Measurements from ENCODE around the gene BANP.
"Not testable (repeated sequence)": the region's sequence is repeated elsewhere in the genome, so short reads cannot be mapped to it uniquely, and the experiment has no call there.

Gene BANP

GRCh38 chr16:87979911-87980630 lies 28.8 kb downstream of the BANP start:
- H3K23ac ChIP-seq (ENCODE audit: low read length); H3K18ac ChIP-seq (ENCODE audit: low read length); H4K8ac ChIP-seq (ENCODE audit: low read depth, low read length); H3K4me2 ChIP-seq (ENCODE audit: low read length); H3K27ac ChIP-seq (ENCODE audit: low read depth, low read length); H2BK5ac ChIP-seq (ENCODE audit: low read length); H2BK120ac ChIP-seq (ENCODE audit: low read depth, low read length); DNase-seq; H2BK15ac ChIP-seq (replicated peaks; ENCODE audit: low read depth); H3K79me1 ChIP-seq (ENCODE audit: low read length); H4K5ac ChIP-seq (ENCODE audit: low read length); H3K27me3 ChIP-seq (ENCODE audit: insufficient read depth, low read length, poor library complexity); H3K36me3 ChIP-seq (ENCODE audit: control insufficient read depth, insufficient read depth, low read length); H3K4me1 ChIP-seq (ENCODE audit: control insufficient read depth, low read depth, low read length); H3K4ac ChIP-seq (ENCODE audit: low read depth, low read length); H3K9ac ChIP-seq (ENCODE audit: low read length); H2AK5ac ChIP-seq (ENCODE audit: low read length); H3K56ac ChIP-seq (ENCODE audit: low read length); H3K79me2 ChIP-seq (ENCODE audit: control insufficient read depth, insufficient read depth, low read length); H3K4me3 ChIP-seq (ENCODE audit: low read length): not testable (repeated sequence)
- no CpG with 5 or more reads among the region's 12 CpGs for WGBS (ENCODE audit: extremely low coverage, insufficient coverage, low lambda C conversion rate)

GRCh38 chr16:87981376-87981775 lies 30.1 kb downstream of the BANP start:
- H3K27ac ChIP-seq (ENCODE audit: low read depth, low read length); H3K36me3 ChIP-seq (ENCODE audit: control insufficient read depth, insufficient read depth, low read length); H2BK15ac ChIP-seq (replicated peaks; ENCODE audit: low read depth); H3K4me1 ChIP-seq (ENCODE audit: control insufficient read depth, low read depth, low read length); H2AK5ac ChIP-seq (ENCODE audit: low read length); DNase-seq; H3K4me2 ChIP-seq (ENCODE audit: low read length); H3K18ac ChIP-seq (ENCODE audit: low read length); H3K23ac ChIP-seq (ENCODE audit: low read length); H2BK120ac ChIP-seq (ENCODE audit: low read depth, low read length); H3K4me3 ChIP-seq (ENCODE audit: low read length); H3K79me1 ChIP-seq (ENCODE audit: low read length); H3K27me3 ChIP-seq (ENCODE audit: insufficient read depth, low read length, poor library complexity); H3K79me2 ChIP-seq (ENCODE audit: control insufficient read depth, insufficient read depth, low read length); H4K8ac ChIP-seq (ENCODE audit: low read depth, low read length); H2BK5ac ChIP-seq (ENCODE audit: low read length); H3K56ac ChIP-seq (ENCODE audit: low read length); H3K9ac ChIP-seq (ENCODE audit: low read length); H3K4ac ChIP-seq (ENCODE audit: low read depth, low read length); H4K5ac ChIP-seq (ENCODE audit: low read length): not testable (repeated sequence)
- WGBS (ENCODE audit: extremely low coverage, insufficient coverage, low lambda C conversion rate), result no CpG with 5 or more reads among the region's 4 CpGs

DNA sequence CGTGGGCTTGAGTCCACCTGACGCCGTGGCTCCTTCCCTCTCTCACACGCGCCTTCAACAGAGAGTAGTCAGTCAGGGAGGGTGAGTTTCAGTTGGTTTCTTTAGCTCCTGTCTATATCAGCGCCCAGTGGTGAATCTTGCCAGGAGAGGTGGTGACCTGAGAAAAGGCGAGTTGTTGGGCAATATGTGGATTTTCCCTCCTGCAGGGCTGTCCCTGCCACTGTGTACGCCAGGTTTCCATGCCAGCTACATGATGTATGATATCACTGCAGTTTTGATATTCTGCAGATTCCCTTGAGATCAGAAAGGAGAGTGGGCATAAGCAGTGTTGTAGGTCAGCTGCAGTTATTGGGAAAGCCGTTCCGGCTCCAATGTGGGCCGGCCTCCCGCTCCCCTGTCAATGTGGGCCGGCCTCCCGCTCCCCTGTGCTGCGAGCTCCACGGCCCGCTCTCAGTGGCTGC lies 31.4 kb downstream of the BANP start:
- Histone ChIP-seq H3K4ac (ENCODE audit: low read depth, low read length) (no peak overlapping the region), H3K36me3 (ENCODE audit: control insufficient read depth, insufficient read depth, low read length) (no peaks in the 10 kb centered on the region), H4K5ac (ENCODE audit: low read length) (no peak overlapping the region), H2BK5ac (ENCODE audit: low read length) (no peak overlapping the region), H3K18ac (ENCODE audit: low read length) (no peak overlapping the region), H3K27me3 (ENCODE audit: insufficient read depth, low read length, poor library complexity) (no peaks in the 10 kb centered on the region), H3K4me1 (ENCODE audit: control insufficient read depth, low read depth, low read length) (no peaks in the 10 kb centered on the region), H2AK5ac (ENCODE audit: low read length) (no peak overlapping the region), H3K79me1 (ENCODE audit: low read length) (no peaks in the 10 kb centered on the region), H3K79me2 (ENCODE audit: control insufficient read depth, insufficient read depth, low read length) (no peaks in the 10 kb centered on the region), H3K4me3 (ENCODE audit: low read length) (no peak overlapping the region), H3K27ac (ENCODE audit: low read depth, low read length) (no peak overlapping the region), H2BK15ac (replicated peaks; ENCODE audit: low read depth) (no peak overlapping the region), H3K23ac (ENCODE audit: low read length) (no peak overlapping the region), H3K56ac (ENCODE audit: low read length) (no peak overlapping the region), H4K8ac (ENCODE audit: low read depth, low read length) (no peak overlapping the region), H2BK120ac (ENCODE audit: low read depth, low read length) (no peak overlapping the region), H3K9ac (ENCODE audit: low read length) (no peak overlapping the region), H3K4me2 (ENCODE audit: low read length) (no peak overlapping the region)
- no CpG with 5 or more reads among the region's 17 CpGs for WGBS (ENCODE audit: extremely low coverage, insufficient coverage, low lambda C conversion rate)
- DNase-seq, result no peak

DNA sequence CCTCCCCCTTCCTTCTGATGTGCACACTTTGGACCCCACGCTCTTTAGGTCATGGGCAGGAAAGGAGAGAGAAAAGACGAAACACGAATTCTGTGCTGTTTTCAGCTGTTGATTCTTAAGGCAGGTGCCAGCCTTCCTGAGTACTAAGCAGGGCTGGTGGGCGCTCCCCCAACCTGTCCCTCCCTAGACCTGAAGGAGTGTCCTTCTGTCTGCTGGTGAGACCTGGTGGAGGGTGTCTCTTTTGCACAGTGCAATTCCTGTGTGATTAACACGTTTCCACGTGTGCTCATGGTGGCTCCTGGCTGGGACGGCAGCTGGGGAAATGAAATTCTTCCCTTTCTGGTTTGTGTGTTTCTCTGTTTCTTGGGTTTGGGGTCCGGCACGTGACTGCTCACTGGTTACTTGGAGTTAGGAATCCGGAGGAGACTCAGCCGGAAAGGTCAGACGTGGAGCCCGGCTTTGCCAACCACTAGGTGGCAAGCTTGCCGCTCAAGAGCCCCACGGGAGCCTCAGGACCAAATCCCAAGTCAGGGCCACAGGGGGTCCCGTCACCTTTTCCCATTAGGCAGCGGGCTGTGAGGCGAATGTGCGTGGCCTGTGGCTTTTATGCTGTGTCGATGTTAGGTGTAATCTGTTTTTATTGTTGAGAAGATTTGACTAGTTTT lies 32.0 kb downstream of the BANP start:
- H3K4me2 ChIP-seq (ENCODE audit: low read length); H3K79me2 ChIP-seq (ENCODE audit: control insufficient read depth, insufficient read depth, low read length); H2AK5ac ChIP-seq (ENCODE audit: low read length); H3K4ac ChIP-seq (ENCODE audit: low read depth, low read length); H4K8ac ChIP-seq (ENCODE audit: low read depth, low read length); H3K79me1 ChIP-seq (ENCODE audit: low read length); H3K18ac ChIP-seq (ENCODE audit: low read length); H2BK5ac ChIP-seq (ENCODE audit: low read length); H3K27me3 ChIP-seq (ENCODE audit: insufficient read depth, low read length, poor library complexity); H3K9ac ChIP-seq (ENCODE audit: low read length); H3K27ac ChIP-seq (ENCODE audit: low read depth, low read length); H3K23ac ChIP-seq (ENCODE audit: low read length); H4K5ac ChIP-seq (ENCODE audit: low read length); H2BK120ac ChIP-seq (ENCODE audit: low read depth, low read length); H3K36me3 ChIP-seq (ENCODE audit: control insufficient read depth, insufficient read depth, low read length); H3K4me3 ChIP-seq (ENCODE audit: low read length); H3K56ac ChIP-seq (ENCODE audit: low read length); H2BK15ac ChIP-seq (replicated peaks; ENCODE audit: low read depth); H3K4me1 ChIP-seq (ENCODE audit: control insufficient read depth, low read depth, low read length): not testable (repeated sequence)
- DNase-seq, result peak; percentile 18
- no CpG with 5 or more reads among the region's 20 CpGs for WGBS (ENCODE audit: extremely low coverage, insufficient coverage, low lambda C conversion rate)

GRCh38 chr16:87983737-87984097 lies 32.5 kb downstream of the BANP start:
- no CpG with 5 or more reads among the region's 7 CpGs for WGBS (ENCODE audit: extremely low coverage, insufficient coverage, low lambda C conversion rate)
- not testable (repeated sequence) for H3K9ac ChIP-seq (ENCODE audit: low read length); H3K79me2 ChIP-seq (ENCODE audit: control insufficient read depth, insufficient read depth, low read length); H3K27ac ChIP-seq (ENCODE audit: low read depth, low read length); H4K5ac ChIP-seq (ENCODE audit: low read length); H2AK5ac ChIP-seq (ENCODE audit: low read length); H3K27me3 ChIP-seq (ENCODE audit: insufficient read depth, low read length, poor library complexity); H3K36me3 ChIP-seq (ENCODE audit: control insufficient read depth, insufficient read depth, low read length); DNase-seq; H4K8ac ChIP-seq (ENCODE audit: low read depth, low read length); H3K18ac ChIP-seq (ENCODE audit: low read length); H3K4me3 ChIP-seq (ENCODE audit: low read length); H3K4me2 ChIP-seq (ENCODE audit: low read length); H3K4ac ChIP-seq (ENCODE audit: low read depth, low read length); H3K23ac ChIP-seq (ENCODE audit: low read length); H2BK5ac ChIP-seq (ENCODE audit: low read length); H3K4me1 ChIP-seq (ENCODE audit: control insufficient read depth, low read depth, low read length); H2BK120ac ChIP-seq (ENCODE audit: low read depth, low read length); H3K79me1 ChIP-seq (ENCODE audit: low read length); H2BK15ac ChIP-seq (replicated peaks; ENCODE audit: low read depth); H3K56ac ChIP-seq (ENCODE audit: low read length)

Measured in mesendoderm (in vitro differentiated cells).